ENCODE data around the gene CACNA2D4. TPM values are rescaled to one million over a fixed set of nuclear protein-coding genes. Genes with fewer than 3 reads are reported as not detected.

The CACNA2D4 gene
- total and polyA plus RNA-seq, 2 of the 13 experiments (the other 11 are each of a cell fraction or from before 2014, with no cell fraction given) = 14.2 to 136 TPM

DNA sequence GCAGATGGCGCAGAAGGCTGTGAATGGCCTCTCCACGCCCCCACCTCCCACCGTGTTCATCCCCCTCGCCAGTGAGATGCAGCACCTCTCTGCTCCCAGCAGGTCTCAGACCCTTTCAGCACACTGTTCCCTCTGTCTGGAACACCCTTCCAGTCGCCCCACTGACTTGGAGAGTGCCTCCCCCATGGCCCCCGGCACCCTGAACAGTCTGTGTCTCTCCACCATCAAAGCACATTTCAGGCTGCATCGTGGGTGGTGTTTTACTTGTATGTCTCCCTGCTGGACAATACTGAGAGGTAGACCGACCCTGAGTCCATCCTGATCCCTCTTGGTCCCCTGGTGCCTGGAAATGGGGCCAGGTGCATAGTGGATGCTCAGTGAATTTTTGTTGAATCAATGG lies 34.9 kb downstream of the CACNA2D4 start:
- no peak overlapping the region for H3K27ac ChIP-seq (ENCODE audit: extremely low read length, insufficient read depth, low read length)
- ChIA-PET CTCF (ENCODE audit: low intra/inter-chr PET ratio, low total read pairs) (no interaction called here), POLR2A (no interaction called here)
- FAIRE-seq (no peak), ATAC-seq (no peak), DNase-seq (ENCODE audit: low spot score) (no peak)
- H3K4me2 ChIP-seq (ENCODE audit: low read depth, low read length) = no peak overlapping the region
- no peak overlapping the region for H2AFZ ChIP-seq (ENCODE audit: low read length)
- H4K20me1 ChIP-seq (ENCODE audit: insufficient read depth, low read length) = no peaks in the 10 kb centered on the region
- peaks cover 6 to 47% of the 10 kb centered on the region in 2 experiments for H3K27me3 ChIP-seq (ENCODE audit: control insufficient read depth in 1 of 2, insufficient read depth in 2 of 2, low read length in 2 of 2)
- WGBS (ENCODE audit: low lambda C conversion rate) = 39% methylated on average over 8 of the region's 8 CpGs
- H3K9me3 ChIP-seq (ENCODE audit: low read length) = no peaks in the 10 kb centered on the region
- TF ChIP-seq FOXO4 (CRISPR knock-in tag; conservative IDR thresholded peaks at IDR 0.05) (no peak), HOXA3 (CRISPR knock-in tag; IDR thresholded peaks at IDR 0.05) (no peak)
- peaks cover 32% of the 10 kb centered on the region for H3K4me1 ChIP-seq (ENCODE audit: insufficient read depth, low read length)
- H3K36me3 ChIP-seq (replicated peaks in 1 of 2; ENCODE audit: control insufficient read depth in 1 of 2, insufficient read depth in 2 of 2, low read length in 2 of 2) = no peaks in the 10 kb centered on the region
- in situ Hi-C loops (cut with HindIII; ENCODE audit: extremely low pct_ligation_motif_present, low pct_unique_long_range_greater_than_20kb) = no loop called here
- no TSS peak for BruUV-seq (replicated peaks)
- no peak overlapping the region for H3K4me3 ChIP-seq (replicated peaks in 1 of 3; ENCODE audit: insufficient read depth in 1 of 3, low read depth in 2 of 3, low read length in 3 of 3)
- no peaks in the 10 kb centered on the region for H3K79me2 ChIP-seq (ENCODE audit: insufficient read depth, low read length)
- intact Hi-C loops (cut with micrococcal nuclease; ENCODE audit: unreplicated experiment) = no loop called here
- H3K9ac ChIP-seq (ENCODE audit: insufficient read depth, low read depth, low read length) = no peak overlapping the region

GRCh38 chr12:1882850-1883470 lies 35.5 kb downstream of the CACNA2D4 start:
- intact Hi-C loops (cut with micrococcal nuclease; ENCODE audit: unreplicated experiment) = no loop called here
- no TSS peak for BruUV-seq (replicated peaks)
- no peaks in the 10 kb centered on the region for H3K9me3 ChIP-seq (ENCODE audit: low read length)
- no peak for FAIRE-seq
- peaks cover 34% of the 10 kb centered on the region for H3K4me1 ChIP-seq (ENCODE audit: insufficient read depth, low read length)
- no peak overlapping the region for H3K4me3 ChIP-seq (replicated peaks in 1 of 3; ENCODE audit: insufficient read depth in 1 of 3, low read depth in 2 of 3, low read length in 3 of 3)
- H2AFZ ChIP-seq (ENCODE audit: low read length) = no peak overlapping the region
- H4K20me1 ChIP-seq (ENCODE audit: insufficient read depth, low read length) = no peaks in the 10 kb centered on the region
- H3K9ac ChIP-seq (ENCODE audit: insufficient read depth, low read depth, low read length) = no peak overlapping the region
- TF ChIP-seq SMAD3 (CRISPR knock-in tag; IDR thresholded peaks at IDR 0.05) (no peak), YEATS2 (CRISPR knock-in tag; IDR thresholded peaks at IDR 0.05; ENCODE audit: borderline replicate concordance) (no peak), MTERF4 (CRISPR knock-in tag; IDR thresholded peaks at IDR 0.05) (no peak), TBP (CRISPR knock-in tag; IDR thresholded peaks at IDR 0.05) (no peak), MED8 (CRISPR knock-in tag; IDR thresholded peaks at IDR 0.05; ENCODE audit: insufficient replicate concordance) (no peak), ZNF44 (CRISPR knock-in tag; IDR thresholded peaks at IDR 0.05) (no peak), SMC3 (IDR thresholded peaks at IDR 0.05; ENCODE audit: low read length) (no peak), HOXA9 (CRISPR knock-in tag; IDR thresholded peaks at IDR 0.05; ENCODE audit: borderline replicate concordance) (no peak)
- POLR2A ChIA-PET = no interaction called here
- CTCF ChIA-PET (ENCODE audit: low intra/inter-chr PET ratio, low total read pairs) = no interaction called here
- H3K27ac ChIP-seq (ENCODE audit: extremely low read length, insufficient read depth, low read length) = no peak overlapping the region
- no peak for DNase-seq (ENCODE audit: low spot score)
- H3K79me2 ChIP-seq (ENCODE audit: insufficient read depth, low read length) = no peaks in the 10 kb centered on the region
- H3K27me3 ChIP-seq (ENCODE audit: control insufficient read depth in 1 of 2, insufficient read depth in 2 of 2, low read length in 2 of 2) = peaks cover 6 to 47% of the 10 kb centered on the region in 2 experiments
- no peak for ATAC-seq
- H3K4me2 ChIP-seq (ENCODE audit: low read depth, low read length) = no peak overlapping the region
- WGBS (ENCODE audit: low lambda C conversion rate) = 59% methylated on average over 4 of the region's 19 CpGs
- H3K36me3 ChIP-seq (replicated peaks in 1 of 2; ENCODE audit: control insufficient read depth in 1 of 2, insufficient read depth in 2 of 2, low read length in 2 of 2) = no peaks in the 10 kb centered on the region
- in situ Hi-C loops (cut with HindIII; ENCODE audit: extremely low pct_ligation_motif_present, low pct_unique_long_range_greater_than_20kb) = no loop called here
